K562 (cell line): ENCODE data around the gene CST9L. TPM values are rescaled to one million over a fixed set of nuclear protein-coding genes. Genes with fewer than 3 reads are reported as not detected.

Experiments used
- CBX5 ChIP-seq: IDR thresholded peaks from 2 replicates; pipeline ENCODE4 v1.6.1; 2014; ENCODE audit warnings: low read depth, borderline replicate concordance
- HNRNPK ChIP-seq: fragments of 200-400 bp; formaldehyde crosslinking; IDR thresholded peaks from one replicate; pipeline ENCODE4 v1.6.1; 2018; ENCODE audit warnings: mild to moderate bottlenecking, low read depth, low read length; ENCODE audit not compliant: poor library complexity, severe bottlenecking
- MAFG ChIP-seq: fragments of 450-650 bp; conservative IDR thresholded peaks from 2 replicates; pipeline ENCODE4 v1.6.1; 2016; ENCODE audit warnings: missing genetic modification characterization, missing compliant biosample characterization
- NR3C1 ChIP-seq: sonication (generic); formaldehyde crosslinking; IDR thresholded peaks from 2 replicates; pipeline ENCODE4 v1.8.1; 2022; ENCODE audit warnings: missing genetic modification reagents
- RBM22 ChIP-seq: fragments of 200-400 bp; formaldehyde crosslinking; IDR thresholded peaks from 2 replicates; pipeline ENCODE4 v1.6.1; 2018; ENCODE audit warnings: low read length, low read depth; ENCODE audit not compliant: poor library complexity, severe bottlenecking
- SMAD4 ChIP-seq: fragments of 250-450 bp; sonication (Bioruptor Pico); conservative IDR thresholded peaks from 2 replicates; pipeline ENCODE4 v1.8.0; 2021; ENCODE audit warnings: inconsistent platforms, mild to moderate bottlenecking, moderate library complexity
- TCF7L2 ChIP-seq: fragments of 150-350 bp; IDR thresholded peaks from 2 replicates; pipeline ENCODE4 v1.6.1; 2016; ENCODE audit warnings: low read depth, mild to moderate bottlenecking, low read length, moderate library complexity
- ZBTB9 ChIP-seq: fragments of 450-650 bp; formaldehyde crosslinking; IDR thresholded peaks from 2 replicates; pipeline ENCODE4 v1.4.0; 2020; ENCODE audit warnings: mild to moderate bottlenecking, moderate library complexity
- ZNF134 ChIP-seq: fragments of 250-450 bp; sonication (Bioruptor Pico); conservative IDR thresholded peaks from 2 replicates; pipeline ENCODE4 v1.4.0; 2020
- ZNF584 ChIP-seq: fragments of 200-800 bp; sonication (Bioruptor generic); IDR thresholded peaks from 2 replicates; pipeline ENCODE4 v1.6.1; 2016; ENCODE audit warnings: low read depth, mild to moderate bottlenecking, missing genetic modification characterization, missing compliant biosample characterization
- ZNF830 ChIP-seq: fragments of 250-450 bp; sonication (Bioruptor Pico); IDR thresholded peaks from 2 replicates; pipeline ENCODE4 v1.5.0; 2021; ENCODE audit warnings: mild to moderate bottlenecking
- polyA plus RNA-seq, 8 experiments: library from polyadenylated mRNA; depleted of rRNA in 4 of 8; stranded (reverse) in 5 of 8; unstranded in 3 of 8; fragments of >200 nt; fragmentation: Nextera tagmentation in 2 of 8; fragmentation: Illumina TruSeq in 1 of 8; extraction: Ambion mirVana in 2 of 8; extraction: Trizol in 1 of 8; gene quantifications; 2 replicates each; pipeline versions ENCODE4 v1.2.1 to v1.2.3, GENCODE V29; 2011 to 2014; ENCODE audit warnings: inconsistent platforms in 1 of 8, missing spikeins in 1 of 8
- total RNA-seq, 7 experiments: library from RNA; depleted of rRNA in 6 of 7; stranded (reverse); fragments of >200 nt in 6 of 7; fragmentation: Illumina TruSeq in 2 of 7; extraction: Trizol in 2 of 7; gene quantifications; 2 replicates each; pipeline versions ENCODE4 v1.2.1 to v1.2.3, GENCODE V29; 2011 to 2021; ENCODE audit warnings: low replicate concordance in 1 of 7
- TF ChIP-seq, protein P1 (sequence below): IDR thresholded peaks from 2 replicates; pipeline ENCODE4 v1.6.1; 2014; ENCODE audit warnings: antibody characterized with exemption
- TF ChIP-seq, protein P2 (sequence below): sonication (generic); IDR thresholded peaks from 2 replicates; pipeline ENCODE4 v1.6.1; 2016

CST9L gene
- total and polyA plus RNA-seq, 9 of the 15 experiments (the other 6 are each of a cell fraction or from before 2014, with no cell fraction given) = not detected

DNA sequence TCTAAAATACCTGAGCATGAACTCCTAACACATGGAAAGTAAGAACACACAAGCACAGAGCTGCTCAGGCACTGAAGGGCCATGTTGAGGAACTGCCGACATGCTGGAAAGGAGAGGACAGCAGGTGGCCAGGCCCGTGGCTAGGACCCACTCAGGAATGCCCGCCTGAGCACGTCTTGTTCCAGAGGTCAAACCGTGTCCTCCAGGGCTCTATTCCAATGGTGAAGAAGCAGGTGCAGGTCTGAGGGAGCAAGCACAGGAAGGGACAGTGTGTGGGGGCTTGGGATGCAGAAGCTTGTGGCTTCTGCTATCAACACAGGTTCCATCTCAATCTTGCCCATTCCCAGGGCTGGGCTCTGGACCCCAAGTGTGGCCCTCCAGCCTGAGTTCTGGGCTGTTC lies 20.7 kb downstream of the CST9L start (continued):
- TF ChIP-seq, protein P1, sequence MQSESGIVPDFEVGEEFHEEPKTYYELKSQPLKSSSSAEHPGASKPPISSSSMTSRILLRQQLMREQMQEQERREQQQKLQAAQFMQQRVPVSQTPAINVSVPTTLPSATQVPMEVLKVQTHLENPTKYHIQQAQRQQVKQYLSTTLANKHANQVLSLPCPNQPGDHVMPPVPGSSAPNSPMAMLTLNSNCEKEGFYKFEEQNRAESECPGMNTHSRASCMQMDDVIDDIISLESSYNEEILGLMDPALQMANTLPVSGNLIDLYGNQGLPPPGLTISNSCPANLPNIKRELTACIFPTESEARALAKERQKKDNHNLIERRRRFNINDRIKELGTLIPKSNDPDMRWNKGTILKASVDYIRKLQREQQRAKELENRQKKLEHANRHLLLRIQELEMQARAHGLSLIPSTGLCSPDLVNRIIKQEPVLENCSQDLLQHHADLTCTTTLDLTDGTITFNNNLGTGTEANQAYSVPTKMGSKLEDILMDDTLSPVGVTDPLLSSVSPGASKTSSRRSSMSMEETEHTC = no peak
- TF ChIP-seq ZNF134 (CRISPR knock-in tag) (no peak), ZNF584 (CRISPR knock-in tag) (no peak), RBM22 (no peak), CBX5 (no peak), HNRNPK (no peak), MAFG (tag) (no peak), NR3C1 (no peak), TCF7L2 (no peak), SMAD4 (CRISPR knock-in tag) (no peak), ZBTB9 (CRISPR knock-in tag) (no peak), ZNF830 (CRISPR knock-in tag) (no peak)
- TF ChIP-seq, protein P2, sequence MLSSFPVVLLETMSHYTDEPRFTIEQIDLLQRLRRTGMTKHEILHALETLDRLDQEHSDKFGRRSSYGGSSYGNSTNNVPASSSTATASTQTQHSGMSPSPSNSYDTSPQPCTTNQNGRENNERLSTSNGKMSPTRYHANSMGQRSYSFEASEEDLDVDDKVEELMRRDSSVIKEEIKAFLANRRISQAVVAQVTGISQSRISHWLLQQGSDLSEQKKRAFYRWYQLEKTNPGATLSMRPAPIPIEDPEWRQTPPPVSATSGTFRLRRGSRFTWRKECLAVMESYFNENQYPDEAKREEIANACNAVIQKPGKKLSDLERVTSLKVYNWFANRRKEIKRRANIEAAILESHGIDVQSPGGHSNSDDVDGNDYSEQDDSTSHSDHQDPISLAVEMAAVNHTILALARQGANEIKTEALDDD = no peak
